Measurements from ENCODE around the gene GALNT13. TPM values are rescaled to one million over a fixed set of nuclear protein-coding genes. Genes with fewer than 3 reads are reported as not detected.

Gene GALNT13
- total and polyA plus RNA-seq, 2 donors (not counting 1 experiment from before 2014, with no cell fraction given): not detected

- TF ChIP-seq EZH2 (IDR thresholded peaks at IDR 0.05; ENCODE audit: borderline replicate concordance, insufficient read depth, low read depth, low read length, poor library complexity, severe bottlenecking) (no peak), CTCF (IDR thresholded peaks at IDR 0.05) (no peak)
- Mint-ChIP-seq H3K27me3 (no peaks in the 10 kb centered on the region), H3K27ac (no peak overlapping the region), H3K4me1 (no peaks in the 10 kb centered on the region), H3K9me3 (ENCODE audit: insufficient read depth) (no peaks in the 10 kb centered on the region), H3K4me3 (no peak overlapping the region)
- no peaks in the 10 kb centered on the region for H3K27me3 ChIP-seq (replicated peaks in 1 of 4; ENCODE audit: control extremely low read depth in 1 of 4, control insufficient read depth in 3 of 4, insufficient read depth in 4 of 4, low read length in 3 of 4)
- DNase-seq: no peak
- peaks cover 0 to 5% (median 0%) of the 10 kb centered on the region in 3 donors for H3K9me3 ChIP-seq (ENCODE audit: control extremely low read depth in 1 of 3, control insufficient read depth in 2 of 3, insufficient read depth in 1 of 3, low read length in 2 of 3)
- POLR2A ChIA-PET: no interaction called here
- H3K4me2 ChIP-seq (replicated peaks; ENCODE audit: low read depth, low read length, poor library complexity, severe bottlenecking): no peak overlapping the region
- WGBS (ENCODE audit: insufficient coverage): 100% methylated on average over 3 of the region's 5 CpGs
- no peak overlapping the region for H3K9ac ChIP-seq (ENCODE audit: low read length)
- intact Hi-C loops (cut with micrococcal nuclease): no loop called here
- H3K27ac ChIP-seq (ENCODE audit: low read length in 2 of 2): no peak overlapping the region
- H4K20me1 ChIP-seq (ENCODE audit: control insufficient read depth, insufficient read depth, low read length, poor library complexity, severe bottlenecking): no peaks in the 10 kb centered on the region
- CTCF ChIA-PET: no interaction called here
- no peaks in the 10 kb centered on the region for H3K4me1 ChIP-seq (ENCODE audit: control insufficient read depth in 2 of 2, insufficient read depth in 2 of 2, low read length in 2 of 2)
- H3K36me3 ChIP-seq (replicated peaks in 1 of 2; ENCODE audit: control extremely low read depth in 1 of 2, control insufficient read depth in 1 of 2, extremely low read depth in 1 of 2, insufficient read depth in 2 of 2, low read length in 1 of 2): no peaks in the 10 kb centered on the region
- no peak overlapping the region for H3K4me3 ChIP-seq (ENCODE audit: control extremely low read depth in 1 of 5, extremely low read depth in 1 of 5, insufficient read depth in 1 of 5, low read depth in 2 of 5, low read length in 4 of 5)
- no peak for ATAC-seq (ENCODE audit: low read depth)
- H2AFZ ChIP-seq (ENCODE audit: insufficient read depth, low read depth, low read length, poor library complexity, severe bottlenecking): no peak overlapping the region
- H3K79me2 ChIP-seq (ENCODE audit: control insufficient read depth, insufficient read depth, low read length): no peaks in the 10 kb centered on the region
Measured at GRCh38 chr2:154477319-154477718, 605.6 kb downstream of the GALNT13 start.

- no peak for ATAC-seq (ENCODE audit: low read depth)
- CTCF ChIA-PET: no interaction called here
- intact Hi-C loops (cut with micrococcal nuclease): no loop called here
- TF ChIP-seq CTCF (IDR thresholded peaks at IDR 0.05): no peak
- no peak for TF ChIP-seq EZH2 (IDR thresholded peaks at IDR 0.05; ENCODE audit: borderline replicate concordance, insufficient read depth, low read depth, low read length, poor library complexity, severe bottlenecking)
- Histone ChIP-seq H3K4me1 (ENCODE audit: control insufficient read depth in 2 of 2, insufficient read depth in 2 of 2, low read length in 2 of 2) (no peaks in the 10 kb centered on the region), H3K9ac (ENCODE audit: low read length) (no peak overlapping the region), H3K27ac (ENCODE audit: low read length in 2 of 2) (no peak overlapping the region), H2AFZ (ENCODE audit: insufficient read depth, low read depth, low read length, poor library complexity, severe bottlenecking) (no peak overlapping the region), H3K27me3 (replicated peaks in 1 of 4; ENCODE audit: control extremely low read depth in 1 of 4, control insufficient read depth in 3 of 4, insufficient read depth in 4 of 4, low read length in 3 of 4) (no peaks in the 10 kb centered on the region), H3K4me3 (ENCODE audit: control extremely low read depth in 1 of 5, extremely low read depth in 1 of 5, insufficient read depth in 1 of 5, low read depth in 2 of 5, low read length in 4 of 5) (no peak overlapping the region), H3K36me3 (replicated peaks in 1 of 2; ENCODE audit: control extremely low read depth in 1 of 2, control insufficient read depth in 1 of 2, extremely low read depth in 1 of 2, insufficient read depth in 2 of 2, low read length in 1 of 2) (no peaks in the 10 kb centered on the region), H3K4me2 (replicated peaks; ENCODE audit: low read depth, low read length, poor library complexity, severe bottlenecking) (no peak overlapping the region), H3K9me3 (ENCODE audit: control extremely low read depth in 1 of 3, control insufficient read depth in 2 of 3, insufficient read depth in 1 of 3, low read length in 2 of 3) (peaks cover 0 to 5% (median 0%) of the 10 kb centered on the region in 3 donors), H3K79me2 (ENCODE audit: control insufficient read depth, insufficient read depth, low read length) (no peaks in the 10 kb centered on the region), H4K20me1 (ENCODE audit: control insufficient read depth, insufficient read depth, low read length, poor library complexity, severe bottlenecking) (no peaks in the 10 kb centered on the region)
- Mint-ChIP-seq H3K27ac (no peak overlapping the region), H3K4me1 (no peaks in the 10 kb centered on the region), H3K27me3 (no peaks in the 10 kb centered on the region), H3K9me3 (ENCODE audit: insufficient read depth) (no peaks in the 10 kb centered on the region), H3K4me3 (no peak overlapping the region)
- DNase-seq: no peak
- whole genome bisulfite sequencing (ENCODE audit: insufficient coverage): no CpG with 5 or more reads among the region's 1 CpG
- POLR2A ChIA-PET: no interaction called here
Measured at GRCh38 chr2:154480521-154480920, 608.8 kb downstream of the GALNT13 start.
